HepG2 (cell line): Measurements from ENCODE around the gene FRK. TPM values are rescaled to one million over a fixed set of nuclear protein-coding genes. Genes with fewer than 3 reads are reported as not detected.
A peak's percentile ranks its signal among the peaks of the same experiment; 100 is the strongest.

Experiments used
- E2F5 ChIP-seq: sonication (generic); formaldehyde crosslinking; conservative IDR thresholded peaks from 2 replicates; pipeline ENCODE4 v1.4.0; 2020; ENCODE audit warnings: missing genetic modification reagents
- GABPA ChIP-seq, 2 experiments: IDR thresholded peaks; 2 replicates each; pipeline ENCODE4 v1.6.1; 2011 to 2016; ENCODE audit warnings: low read depth in 2 of 2, low read length in 1 of 2, missing biosample characterization in 1 of 2, missing genetic modification characterization in 1 of 2
- PHF20 ChIP-seq: sonication (generic); formaldehyde crosslinking; IDR thresholded peaks from 2 replicates; pipeline ENCODE4 v1.5.0; 2020; ENCODE audit warnings: mild to moderate bottlenecking, missing genetic modification reagents
- RBFOX2 ChIP-seq: fragments of 200-400 bp; formaldehyde crosslinking; IDR thresholded peaks from 2 replicates; pipeline ENCODE4 v1.6.1; 2017; ENCODE audit warnings: low read depth, mild to moderate bottlenecking, low read length
- SATB2 ChIP-seq: sonication (generic); formaldehyde crosslinking; IDR thresholded peaks from 2 replicates; pipeline ENCODE4 v1.5.0; 2020; ENCODE audit warnings: missing genetic modification reagents
- STAT6 ChIP-seq: sonication (generic); formaldehyde crosslinking; IDR thresholded peaks from 2 replicates; pipeline ENCODE4 v1.4.0; 2020; ENCODE audit warnings: missing genetic modification reagents, mild to moderate bottlenecking, borderline replicate concordance
- TIGD3 ChIP-seq: sonication (generic); formaldehyde crosslinking; IDR thresholded peaks from 2 replicates; pipeline ENCODE4 v1.5.1; 2020; ENCODE audit warnings: mild to moderate bottlenecking, missing genetic modification reagents, borderline replicate concordance
- ZBTB20 ChIP-seq: sonication (generic); formaldehyde crosslinking; IDR thresholded peaks from 2 replicates; pipeline ENCODE4 v1.8.1; 2023; ENCODE audit warnings: missing genetic modification reagents, low read depth, mild to moderate bottlenecking, borderline replicate concordance
- ZBTB40 ChIP-seq, 2 experiments: fragments of 450-650 bp in 1 of 2; sonication (generic) in 1 of 2; formaldehyde crosslinking in 1 of 2; IDR thresholded peaks; 2 replicates each; pipeline versions ENCODE4 v1.6.1 to v1.8.0; 2016 to 2022; ENCODE audit warnings: antibody characterized with exemption in 1 of 2, mild to moderate bottlenecking in 1 of 2, missing genetic modification reagents in 1 of 2
- ZNF557 ChIP-seq: sonication (generic); formaldehyde crosslinking; IDR thresholded peaks from 2 replicates; pipeline ENCODE4 v1.4.0; 2020; ENCODE audit warnings: missing genetic modification reagents
- ZNF652 ChIP-seq: IDR thresholded peaks from 2 replicates; pipeline ENCODE4 v1.6.1; 2016; ENCODE audit warnings: low read depth, borderline replicate concordance
- ZNF672 ChIP-seq: sonication (generic); formaldehyde crosslinking; IDR thresholded peaks from 2 replicates; pipeline ENCODE4 v1.8.1; 2022; ENCODE audit warnings: missing genetic modification reagents
- polyA plus RNA-seq, 8 experiments: library from polyadenylated mRNA; depleted of rRNA in 3 of 8; stranded (reverse) in 7 of 8; unstranded in 1 of 8; fragments of >200 nt; fragmentation: Illumina TruSeq in 4 of 8; extraction: Trizol in 4 of 8; gene quantifications; 2 replicates each; pipeline versions ENCODE4 v1.2.1 to v1.2.3, GENCODE V29; 2011 to 2016; ENCODE audit warnings: low read depth in 4 of 8, missing spikeins in 1 of 8, mixed read lengths in 1 of 8; ENCODE audit not compliant: insufficient read depth in 1 of 8
- total RNA-seq, 5 experiments: library from RNA; depleted of rRNA; stranded (reverse); fragments of >200 nt; fragmentation: Illumina TruSeq; extraction: Trizol; gene quantifications; 2 replicates each; pipeline ENCODE4 v1.2.3, GENCODE V29; 2016; ENCODE audit warnings: low read depth in 1 of 5

FRK gene
- total and polyA plus RNA-seq, 2 of the 13 experiments (the other 11 are each of a cell fraction or from before 2014, with no cell fraction given), result 1.3 to 2.9 TPM

- TF ChIP-seq E2F5 (no peak), PHF20 (CRISPR knock-in tag) (no peak), ZNF557 (CRISPR knock-in tag) (no peak), ZBTB40 (IDR thresholded peaks at IDR 0.05) (no peak), ZBTB40 (CRISPR knock-in tag; IDR thresholded peaks at IDR 0.05) (no peak), ZNF652 (CRISPR knock-in tag) (no peak), SATB2 (CRISPR knock-in tag) (0 out of 2 replicates have a peak, but pooled peaks have one; percentile 48), TIGD3 (CRISPR knock-in tag) (no peak), ZBTB20 (CRISPR knock-in tag) (no peak), STAT6 (CRISPR knock-in tag) (no peak), ZNF672 (CRISPR knock-in tag) (no peak), GABPA (IDR thresholded peaks at IDR 0.05; ENCODE audit: low read depth, low read length) (no peak), GABPA (CRISPR knock-in tag; IDR thresholded peaks at IDR 0.05; ENCODE audit: low read depth) (peak; percentile 9; the same call in 1 of the 2 replicates), RBFOX2 (peak; percentile 62)
Observed at GRCh38 chr6:116060572-116061283, at the start of gene FRK (continued).
